ENCODE results near the gene CD300LF.

GRCh38 chr17:74712301-74712700 is 422 bp downstream of the CD300LF start:
- TF ChIP-seq, protein P1, sequence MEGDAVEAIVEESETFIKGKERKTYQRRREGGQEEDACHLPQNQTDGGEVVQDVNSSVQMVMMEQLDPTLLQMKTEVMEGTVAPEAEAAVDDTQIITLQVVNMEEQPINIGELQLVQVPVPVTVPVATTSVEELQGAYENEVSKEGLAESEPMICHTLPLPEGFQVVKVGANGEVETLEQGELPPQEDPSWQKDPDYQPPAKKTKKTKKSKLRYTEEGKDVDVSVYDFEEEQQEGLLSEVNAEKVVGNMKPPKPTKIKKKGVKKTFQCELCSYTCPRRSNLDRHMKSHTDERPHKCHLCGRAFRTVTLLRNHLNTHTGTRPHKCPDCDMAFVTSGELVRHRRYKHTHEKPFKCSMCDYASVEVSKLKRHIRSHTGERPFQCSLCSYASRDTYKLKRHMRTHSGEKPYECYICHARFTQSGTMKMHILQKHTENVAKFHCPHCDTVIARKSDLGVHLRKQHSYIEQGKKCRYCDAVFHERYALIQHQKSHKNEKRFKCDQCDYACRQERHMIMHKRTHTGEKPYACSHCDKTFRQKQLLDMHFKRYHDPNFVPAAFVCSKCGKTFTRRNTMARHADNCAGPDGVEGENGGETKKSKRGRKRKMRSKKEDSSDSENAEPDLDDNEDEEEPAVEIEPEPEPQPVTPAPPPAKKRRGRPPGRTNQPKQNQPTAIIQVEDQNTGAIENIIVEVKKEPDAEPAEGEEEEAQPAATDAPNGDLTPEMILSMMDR (IDR thresholded peaks at IDR 0.05 in 2 of 3, conservative IDR thresholded peaks at IDR 0.05 in 1 of 3; ENCODE audit: borderline replicate concordance in 1 of 3, insufficient read depth in 1 of 3, low read depth in 2 of 3, low read length in 2 of 3) = no peak
- TF ChIP-seq SIN3A (IDR thresholded peaks at IDR 0.05; ENCODE audit: low read depth) (no peak), JUND (IDR thresholded peaks at IDR 0.05) (no peak), EGR1 (IDR thresholded peaks at IDR 0.05; ENCODE audit: low read depth) (no peak), REST (IDR thresholded peaks at IDR 0.05; ENCODE audit: low read depth) (no peak), MAX (IDR thresholded peaks at IDR 0.05) (no peak), EZH2 (IDR thresholded peaks at IDR 0.05) (no peak), ELF1 (IDR thresholded peaks at IDR 0.05; ENCODE audit: borderline replicate concordance, low read depth) (no peak), SRF (IDR thresholded peaks at IDR 0.05; ENCODE audit: low read depth) (no peak), POLR2A (IDR thresholded peaks at IDR 0.05; ENCODE audit: borderline replicate concordance, extremely low read depth, insufficient read depth, insufficient read length) (no peak), ATF3 (IDR thresholded peaks at IDR 0.05) (no peak), CEBPB (IDR thresholded peaks at IDR 0.05; ENCODE audit: low read depth) (no peak), SP1 (IDR thresholded peaks at IDR 0.05; ENCODE audit: low read depth) (no peak)
